ENCODE measurements around the gene DAB1. TPM values are rescaled to one million over a fixed set of nuclear protein-coding genes. Genes with fewer than 3 reads are reported as not detected.
A peak's percentile ranks its signal among the peaks of the same experiment; 100 is the strongest.

The DAB1 gene
- total RNA-seq, 6 experiments from 2014 or later: 0.76 to 1.9 (median 1.1) TPM

- 100% methylated on average over 1 of the region's 1 CpG for WGBS (ENCODE audit: insufficient coverage, low coverage, low lambda C conversion rate, missing lambda C conversion rate)
- Histone ChIP-seq H3K4me1 (peaks cover 0 to 15% (median 0%) of the 10 kb centered on the region in 4 donors), H3K4me3 (no peak overlapping the region), H3K9me3 (no peaks in the 10 kb centered on the region), H3K36me3 (no peaks in the 10 kb centered on the region), H3K27me3 (no peaks in the 10 kb centered on the region), H3K27ac (no peak overlapping the region)
- no peak for ATAC-seq
- no peak for TF ChIP-seq POLR2A (IDR thresholded peaks at IDR 0.05)
- no peak for TF ChIP-seq CTCF (IDR thresholded peaks at IDR 0.05)
- intact Hi-C loops (cut with DNase I): no loop called here
- DNase-seq: no peak
Measured at GRCh38 chr1:57403201-57403600, 20.7 kb downstream of the DAB1 start.

- Histone ChIP-seq H3K4me3 (no peak overlapping the region), H3K27ac (no peak overlapping the region), H3K36me3 (no peaks in the 10 kb centered on the region), H3K4me1 (peaks cover 0 to 15% (median 0%) of the 10 kb centered on the region in 4 donors), H3K9me3 (no peaks in the 10 kb centered on the region), H3K27me3 (no peaks in the 10 kb centered on the region)
- no peak for TF ChIP-seq POLR2A (IDR thresholded peaks at IDR 0.05)
- TF ChIP-seq CTCF (IDR thresholded peaks at IDR 0.05): no peak
- ATAC-seq (peak in 1 of 4 donors; percentile 21), DNase-seq (no peak)
- intact Hi-C loops (cut with DNase I): no loop called here
- whole genome bisulfite sequencing (ENCODE audit: insufficient coverage, low coverage, low lambda C conversion rate, missing lambda C conversion rate): 92% methylated on average over 1 of the region's 1 CpG
Measured at GRCh38 chr1:57401671-57402070, 22.2 kb downstream of the DAB1 start.

GRCh38 chr1:57400048-57400447 lies 23.8 kb downstream of the DAB1 start:
- 35% methylated on average over 5 of the region's 5 CpGs for WGBS (ENCODE audit: insufficient coverage, low coverage, low lambda C conversion rate, missing lambda C conversion rate)

GRCh38 chr1:57393058-57393584 lies 30.7 kb downstream of the DAB1 start:
- TF ChIP-seq POLR2A (IDR thresholded peaks at IDR 0.05) (no peak), CTCF (IDR thresholded peaks at IDR 0.05) (no peak)
- no peaks in the 10 kb centered on the region for H3K9me3 ChIP-seq
- no peaks in the 10 kb centered on the region for H3K36me3 ChIP-seq
- DNase-seq: no peak
- 68% methylated on average over 6 of the region's 6 CpGs for WGBS (ENCODE audit: insufficient coverage, low coverage, low lambda C conversion rate, missing lambda C conversion rate)
- no peaks in the 10 kb centered on the region for H3K27me3 ChIP-seq
- no peak overlapping the region for H3K4me3 ChIP-seq
- no peaks in the 10 kb centered on the region for H3K4me1 ChIP-seq
- no peak for ATAC-seq
- no peak overlapping the region for H3K27ac ChIP-seq
- intact Hi-C loops (cut with DNase I): no loop called here

More at GRCh38 chr1:57400048-57400447, 23.8 kb downstream of the DAB1 start:
- peaks cover 0 to 12% (median 0%) of the 10 kb centered on the region in 4 donors for H3K4me1 ChIP-seq
- H3K36me3 ChIP-seq: no peaks in the 10 kb centered on the region
- intact Hi-C loops (cut with DNase I): no loop called here
- no peak overlapping the region for H3K27ac ChIP-seq
- no peaks in the 10 kb centered on the region for H3K27me3 ChIP-seq
- no peak for DNase-seq
- no peaks in the 10 kb centered on the region for H3K9me3 ChIP-seq
- H3K4me3 ChIP-seq: no peak overlapping the region
- peak; percentile 50 to 89 (median 63) for ATAC-seq
- TF ChIP-seq CTCF (IDR thresholded peaks at IDR 0.05): no peak
- no peak for TF ChIP-seq POLR2A (IDR thresholded peaks at IDR 0.05)

GRCh38 chr1:57385336-57385735 lies 38.5 kb downstream of the DAB1 start:
- Histone ChIP-seq H3K36me3 (no peaks in the 10 kb centered on the region), H3K27ac (no peak overlapping the region), H3K4me3 (no peak overlapping the region), H3K27me3 (no peaks in the 10 kb centered on the region), H3K9me3 (no peaks in the 10 kb centered on the region), H3K4me1 (no peaks in the 10 kb centered on the region)
- no peak for DNase-seq
- intact Hi-C loops (cut with DNase I): no loop called here
- ATAC-seq: no peak
- TF ChIP-seq CTCF (IDR thresholded peaks at IDR 0.05): no peak
- TF ChIP-seq POLR2A (IDR thresholded peaks at IDR 0.05): no peak
- WGBS (ENCODE audit: insufficient coverage, low coverage, low lambda C conversion rate, missing lambda C conversion rate): 38% methylated on average over 1 of the region's 1 CpG

All from right lobe of liver (tissue), 6 donors.